CD14-positive monocyte (primary cell): ENCODE measurements around the gene PTGES3L. TPM values are rescaled to one million over a fixed set of nuclear protein-coding genes. Genes with fewer than 3 reads are reported as not detected.

Experiments used
- DNase-seq, 3 donors: peaks; one replicate each; pipeline ENCODE4 v3.0.0-alpha.2; 2011 to 2022
- H2AFZ ChIP-seq: 2 replicates; pipeline ENCODE4 v1.6.0; 2012; ENCODE audit warnings: mild to moderate bottlenecking, low read depth, low read length, inconsistent platforms; ENCODE audit not compliant: insufficient read depth, poor library complexity, severe bottlenecking
- H3K27ac ChIP-seq, 2 donors: 1 replicate in 1 of 2; 2 replicates in 1 of 2; pipeline ENCODE4 v1.5.1; 2012 to 2013; ENCODE audit warnings: low read length in 2 of 2, control low read depth in 1 of 2, inconsistent platforms in 1 of 2, low read depth in 1 of 2, mild to moderate bottlenecking in 1 of 2
- H3K27me3 ChIP-seq, 2 donors: one replicate each; pipeline versions ENCODE4 v1.6.0 to v1.6.1; 2011 to 2013; ENCODE audit warnings: low read length in 2 of 2; ENCODE audit not compliant: control insufficient read depth in 2 of 2, insufficient read depth in 2 of 2
- H3K36me3 ChIP-seq, 2 donors: replicated peaks in 1 of 2; 1 replicate in 1 of 2; 2 replicates in 1 of 2; pipeline versions ENCODE4 v1.5.1 to v1.6.1; 2012 to 2013; ENCODE audit warnings: low read length in 2 of 2, control low read depth in 1 of 2, inconsistent platforms in 1 of 2, mild to moderate bottlenecking in 1 of 2; ENCODE audit not compliant: insufficient read depth in 2 of 2, control insufficient read depth in 1 of 2
- H3K4me1 ChIP-seq, 2 donors: 1 replicate in 1 of 2; 2 replicates in 1 of 2; pipeline versions ENCODE4 v1.5.1 to v1.6.1; 2012 to 2013; ENCODE audit warnings: low read length in 2 of 2, control low read depth in 1 of 2, inconsistent platforms in 1 of 2, mild to moderate bottlenecking in 1 of 2, moderate library complexity in 1 of 2; ENCODE audit not compliant: insufficient read depth in 2 of 2, control insufficient read depth in 1 of 2
- H3K4me2 ChIP-seq: replicated peaks from 2 replicates; pipeline ENCODE3; 2012; ENCODE audit warnings: low read length, moderate library complexity, mild to moderate bottlenecking; ENCODE audit not compliant: poor library complexity, severe bottlenecking; ENCODE audit errors: extremely low read depth
- H3K4me3 ChIP-seq, 3 experiments: fragments of 200-600 bp in 1 of 3; sonication (generic) in 1 of 3; replicated peaks in 1 of 3; 1 replicate in 2 of 3; 2 replicates in 1 of 3; pipeline ENCODE4 v1.5.1; 2011 to 2013; ENCODE audit warnings: low read length in 3 of 3, mild to moderate bottlenecking in 3 of 3, control low read depth in 2 of 3, low read depth in 2 of 3, inconsistent platforms in 1 of 3, moderate library complexity in 1 of 3
- H3K79me2 ChIP-seq: 2 replicates; pipeline ENCODE4 v1.6.0; 2012; ENCODE audit warnings: mild to moderate bottlenecking, control low read depth, inconsistent platforms, low read length, moderate library complexity; ENCODE audit not compliant: insufficient read depth
- H3K9ac ChIP-seq: 2 replicates; pipeline ENCODE4 v1.6.0; 2017; ENCODE audit warnings: low read length, mild to moderate bottlenecking; ENCODE audit not compliant: insufficient read depth, poor library complexity, severe bottlenecking
- H3K9me3 ChIP-seq, 2 donors: replicated peaks in 1 of 2; 1 replicate in 1 of 2; 2 replicates in 1 of 2; pipeline versions ENCODE4 v1.5.1 to v1.6.1; 2012 to 2013; ENCODE audit warnings: low read length in 2 of 2, control low read depth in 1 of 2; ENCODE audit not compliant: control insufficient read depth in 1 of 2, insufficient read depth in 1 of 2
- H4K20me1 ChIP-seq: 2 replicates; pipeline ENCODE4 v1.6.0; 2012; ENCODE audit warnings: mild to moderate bottlenecking, low read length, control low read depth, moderate library complexity; ENCODE audit not compliant: insufficient read depth
- H3K27ac Mint-ChIP-seq, 7 donors: one replicate each; pipeline ENCODE4 v1.8.0; 2020; ENCODE audit warnings: mild to moderate bottlenecking in 7 of 7, mixed read lengths in 7 of 7, moderate library complexity in 6 of 7, inconsistent platforms in 2 of 7
- H3K27me3 Mint-ChIP-seq, 3 donors: one replicate each; pipeline ENCODE4 v1.8.0; 2021 to 2022; ENCODE audit warnings: low read depth in 3 of 3, mild to moderate bottlenecking in 3 of 3, mixed read lengths in 3 of 3, moderate library complexity in 3 of 3, inconsistent platforms in 1 of 3
- H3K36me3 Mint-ChIP-seq, 2 donors: one replicate each; pipeline ENCODE4 v1.8.0; 2020; ENCODE audit warnings: mixed read lengths in 2 of 2, inconsistent platforms in 1 of 2, mild to moderate bottlenecking in 1 of 2
- H3K4me1 Mint-ChIP-seq: one replicate; pipeline ENCODE4 v1.8.0; 2020; ENCODE audit warnings: mild to moderate bottlenecking, mixed read lengths
- H3K4me3 Mint-ChIP-seq, 2 donors: one replicate each; pipeline ENCODE4 v1.8.0; 2020; ENCODE audit warnings: mild to moderate bottlenecking in 2 of 2, mixed read lengths in 2 of 2, moderate library complexity in 1 of 2
- H3K9me3 Mint-ChIP-seq, 7 donors: one replicate each; pipeline ENCODE4 v1.8.0; 2020 to 2022; ENCODE audit warnings: mixed read lengths in 7 of 7, mild to moderate bottlenecking in 6 of 7, moderate library complexity in 6 of 7, inconsistent platforms in 2 of 7
- WGBS: methylation state at CpG from one replicate; pipeline ENCODE4 v1.1.5; 2013; ENCODE audit warnings: missing lambda C conversion rate; ENCODE audit not compliant: insufficient coverage; 5-methylcytosine and 5-hydroxymethylcytosine counted together
- intact Hi-C, 2 donors: fragments of 100-400 bp; cut with micrococcal nuclease; formaldehyde crosslinking; loops; one replicate each; pipeline versions ENCODE4 v1.15.0 to v1.15.1; 2023
- polyA plus RNA-seq, 3 donors: library from polyadenylated mRNA; depleted of rRNA in 1 of 3; unstranded in 2 of 3; stranded (reverse) in 1 of 3; fragments of 300-500 nt in 2 of 3; fragments of >200 nt in 1 of 3; fragmentation: Illumina TruSeq in 2 of 3; gene quantifications; 1 replicate in 2 of 3; 2 replicates in 1 of 3; pipeline ENCODE4 v1.2.3, GENCODE V29; 2012 to 2021
- TF ChIP-seq, protein P1 (sequence below): fragments of 200-600 bp; IDR thresholded peaks from one replicate; pipeline ENCODE4 v1.8.0; 2022; ENCODE audit warnings: antibody characterized with exemption, mild to moderate bottlenecking

The PTGES3L gene
- polyA plus RNA-seq, 3 donors, result 0.32 TPM; not detected in 2

DNA sequence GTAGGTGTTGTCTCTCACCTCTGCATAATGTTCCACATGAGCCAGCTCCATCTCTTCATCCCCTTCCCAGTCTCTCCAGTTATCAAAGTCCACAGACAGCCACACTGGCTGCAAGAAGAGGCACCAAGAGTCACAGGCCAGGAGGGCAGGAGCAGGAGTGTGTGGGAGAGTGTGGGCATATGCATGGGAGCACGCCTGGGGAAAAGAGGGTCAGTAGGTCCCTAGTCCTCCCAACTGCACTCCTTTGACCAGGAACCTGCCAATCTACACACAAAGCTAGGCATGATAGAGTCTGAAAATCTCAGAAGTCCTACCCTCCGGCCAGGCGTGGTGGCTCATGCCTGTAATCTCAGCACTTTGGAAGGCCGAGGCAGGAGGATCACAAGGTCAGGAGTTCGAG is 8.3 kb downstream of the PTGES3L start:
- no peaks in the 10 kb centered on the region for H3K79me2 ChIP-seq
- no peaks in the 10 kb centered on the region for H3K9me3 ChIP-seq
- no peak overlapping the region for H3K27ac Mint-ChIP-seq
- WGBS, result 96% methylated on average over 4 of the region's 5 CpGs
- no peak overlapping the region for H3K4me3 ChIP-seq
- no peak overlapping the region for H2AFZ ChIP-seq
- H3K9me3 Mint-ChIP-seq, result no peaks in the 10 kb centered on the region
- H3K4me1 Mint-ChIP-seq, result peaks cover 4% of the 10 kb centered on the region
- intact Hi-C loops, result no loop called here
- no peak overlapping the region for H3K4me3 Mint-ChIP-seq
- H3K27ac ChIP-seq, result no peak overlapping the region
- no peak overlapping the region for H3K9ac ChIP-seq
- TF ChIP-seq, protein P1, sequence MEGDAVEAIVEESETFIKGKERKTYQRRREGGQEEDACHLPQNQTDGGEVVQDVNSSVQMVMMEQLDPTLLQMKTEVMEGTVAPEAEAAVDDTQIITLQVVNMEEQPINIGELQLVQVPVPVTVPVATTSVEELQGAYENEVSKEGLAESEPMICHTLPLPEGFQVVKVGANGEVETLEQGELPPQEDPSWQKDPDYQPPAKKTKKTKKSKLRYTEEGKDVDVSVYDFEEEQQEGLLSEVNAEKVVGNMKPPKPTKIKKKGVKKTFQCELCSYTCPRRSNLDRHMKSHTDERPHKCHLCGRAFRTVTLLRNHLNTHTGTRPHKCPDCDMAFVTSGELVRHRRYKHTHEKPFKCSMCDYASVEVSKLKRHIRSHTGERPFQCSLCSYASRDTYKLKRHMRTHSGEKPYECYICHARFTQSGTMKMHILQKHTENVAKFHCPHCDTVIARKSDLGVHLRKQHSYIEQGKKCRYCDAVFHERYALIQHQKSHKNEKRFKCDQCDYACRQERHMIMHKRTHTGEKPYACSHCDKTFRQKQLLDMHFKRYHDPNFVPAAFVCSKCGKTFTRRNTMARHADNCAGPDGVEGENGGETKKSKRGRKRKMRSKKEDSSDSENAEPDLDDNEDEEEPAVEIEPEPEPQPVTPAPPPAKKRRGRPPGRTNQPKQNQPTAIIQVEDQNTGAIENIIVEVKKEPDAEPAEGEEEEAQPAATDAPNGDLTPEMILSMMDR, result no peak
- DNase-seq, result no peak
- no peaks in the 10 kb centered on the region for H4K20me1 ChIP-seq
- H3K4me1 ChIP-seq, result no peaks in the 10 kb centered on the region
- no peaks in the 10 kb centered on the region for H3K36me3 Mint-ChIP-seq
- H3K27me3 ChIP-seq, result no peaks in the 10 kb centered on the region
- H3K36me3 ChIP-seq, result no peaks in the 10 kb centered on the region
- peaks cover 0 to 5% (median 2%) of the 10 kb centered on the region in 3 donors for H3K27me3 Mint-ChIP-seq
- H3K4me2 ChIP-seq, result no peak overlapping the region

DNA sequence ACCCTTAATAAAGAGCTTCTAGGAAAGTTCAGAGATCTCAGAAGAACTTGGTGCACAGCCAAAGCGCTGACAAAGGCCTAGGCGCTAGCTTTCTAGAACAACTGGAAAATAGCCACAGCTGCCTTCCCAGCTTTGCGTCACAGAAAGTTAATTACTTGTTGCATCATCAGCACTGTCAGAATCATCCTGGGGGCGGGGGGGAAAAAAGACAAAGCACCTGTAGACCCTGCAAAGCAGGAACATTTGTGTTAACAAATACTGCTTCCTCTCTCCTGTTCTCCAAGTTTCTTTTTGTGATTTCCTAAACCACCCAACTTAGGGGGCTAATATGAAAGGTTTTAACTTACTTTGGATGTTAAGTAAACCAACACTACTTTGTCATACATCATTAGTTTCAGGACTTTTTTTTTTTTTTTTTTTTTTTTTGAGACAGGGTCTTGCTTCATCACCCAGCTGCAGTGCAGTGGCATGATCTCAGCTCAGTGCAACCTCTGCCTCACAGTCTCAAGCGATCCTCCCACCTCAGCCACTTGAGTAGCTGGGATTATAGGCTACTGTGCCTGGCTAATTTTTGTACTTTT is 10.8 kb downstream of the PTGES3L start:
- no peaks in the 10 kb centered on the region for H3K27me3 ChIP-seq
- H3K27ac Mint-ChIP-seq, result peak overlapping the region in 1 of 7 donors; percentile 25
- no peak overlapping the region for H3K4me2 ChIP-seq
- H3K36me3 Mint-ChIP-seq, result no peaks in the 10 kb centered on the region
- H3K36me3 ChIP-seq, result no peaks in the 10 kb centered on the region
- 86% methylated on average over 2 of the region's 5 CpGs for WGBS
- H3K4me3 ChIP-seq, result no peak overlapping the region
- H3K79me2 ChIP-seq, result peaks cover under 1% of the 10 kb centered on the region
- intact Hi-C loops, result no loop called here
- H2AFZ ChIP-seq, result no peak overlapping the region
- peaks cover 8% of the 10 kb centered on the region for H3K4me1 Mint-ChIP-seq
- no peaks in the 10 kb centered on the region for H3K9me3 ChIP-seq
- H3K27ac ChIP-seq, result no peak overlapping the region
- TF ChIP-seq, protein P1, result no peak
- no peak overlapping the region for H3K4me3 Mint-ChIP-seq
- peaks cover 0 to 2% of the 10 kb centered on the region in 2 donors for H3K4me1 ChIP-seq
- H3K9me3 Mint-ChIP-seq, result peaks cover 0 to 2% (median 0%) of the 10 kb centered on the region in 7 donors
- H4K20me1 ChIP-seq, result no peaks in the 10 kb centered on the region
- no peak overlapping the region for H3K9ac ChIP-seq
- DNase-seq, result no peak
- peaks cover 0 to 2% (median 0%) of the 10 kb centered on the region in 3 donors for H3K27me3 Mint-ChIP-seq
